ENCODE measurements around the gene ACTN2.

Gene ACTN2

DNA sequence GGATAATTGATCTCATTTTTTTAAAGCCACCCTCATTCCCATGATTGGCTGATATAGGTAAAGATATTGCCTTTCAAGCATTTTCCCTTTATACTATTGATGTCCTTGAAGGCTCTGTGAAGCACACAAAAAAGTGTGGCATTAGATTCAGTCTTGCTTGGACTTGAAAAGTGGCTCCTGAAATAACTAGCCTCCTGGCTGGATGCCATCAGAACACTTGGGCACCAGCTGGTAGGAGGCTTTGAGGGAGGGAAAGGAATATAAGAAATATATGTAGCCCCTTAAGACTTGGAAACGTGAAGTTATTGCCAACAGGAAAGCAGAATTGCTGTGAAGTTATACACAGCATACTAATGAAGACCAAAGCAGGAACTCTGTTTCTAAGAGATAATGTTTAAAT is 122.8 kb downstream of the ACTN2 start:
- FAIRE-seq (no peak), DNase-seq (ENCODE audit: insufficient read length) (no peak)
- TF ChIP-seq TAF1 (IDR thresholded peaks at IDR 0.05; ENCODE audit: borderline replicate concordance, low read depth, low read length) (no peak), POLR2A (IDR thresholded peaks at IDR 0.05; ENCODE audit: low read depth, low read length) (no peak), POLR2AphosphoS5 (IDR thresholded peaks at IDR 0.05; ENCODE audit: low read depth, low read length) (no peak)

DNA sequence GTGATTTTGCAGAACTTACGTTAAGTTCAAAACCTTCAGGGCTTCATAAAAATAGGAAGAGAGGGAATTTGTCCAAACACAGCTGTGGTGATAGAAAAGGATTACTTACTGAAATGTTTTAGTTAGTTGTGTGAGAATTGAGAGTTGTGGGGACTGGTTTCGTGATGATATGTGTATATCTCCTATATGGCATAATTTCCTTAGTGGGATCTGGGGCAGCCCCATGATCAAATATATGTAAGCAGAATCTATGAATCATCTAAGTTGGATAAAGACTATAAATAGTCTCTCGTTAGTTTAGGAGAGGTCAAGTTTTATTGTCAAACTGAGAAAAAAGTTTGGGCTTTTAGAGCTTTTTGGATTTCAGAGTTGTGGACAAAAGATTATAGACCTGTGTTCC is 123.7 kb downstream of the ACTN2 start:
- no peak for FAIRE-seq
- TF ChIP-seq TAF1 (IDR thresholded peaks at IDR 0.05; ENCODE audit: borderline replicate concordance, low read depth, low read length) (no peak), POLR2AphosphoS5 (IDR thresholded peaks at IDR 0.05; ENCODE audit: low read depth, low read length) (no peak), POLR2A (IDR thresholded peaks at IDR 0.05; ENCODE audit: low read depth, low read length) (no peak)

DNA sequence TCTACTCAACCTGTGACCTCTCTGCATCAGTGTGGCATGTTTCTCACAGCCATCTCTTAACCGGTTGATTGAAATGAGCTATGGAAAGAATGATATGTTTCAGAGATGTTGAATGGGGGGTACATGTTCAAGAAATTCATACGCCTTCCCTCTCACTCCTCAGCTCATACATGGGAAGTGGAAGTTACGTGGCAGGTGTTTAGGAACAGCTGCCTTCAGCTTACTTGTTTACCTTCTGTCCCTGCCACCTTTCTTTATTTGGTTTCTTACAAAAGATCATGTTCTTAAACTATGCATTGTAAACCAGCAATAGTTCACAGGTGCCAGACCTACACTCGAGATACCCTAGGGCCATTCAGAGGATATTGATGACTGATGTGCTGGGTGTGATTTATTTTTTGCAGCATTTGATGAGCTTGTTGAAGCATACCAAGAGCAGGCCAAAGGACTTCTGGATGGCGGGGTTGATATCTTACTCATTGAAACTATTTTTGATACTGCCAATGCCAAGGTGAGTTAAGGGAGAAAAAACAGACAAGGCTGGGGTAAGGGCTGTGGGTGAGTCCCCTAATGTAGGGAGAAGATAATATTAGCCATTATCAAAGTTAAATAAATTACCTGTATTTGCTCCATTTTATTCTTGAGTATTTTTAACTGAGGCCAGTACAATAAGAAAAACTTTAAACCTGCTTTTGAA is 126.2 kb downstream of the ACTN2 start:
- no peak for FAIRE-seq
- TF ChIP-seq TAF1 (IDR thresholded peaks at IDR 0.05; ENCODE audit: borderline replicate concordance, low read depth, low read length), result no peak
- TF ChIP-seq POLR2A (IDR thresholded peaks at IDR 0.05; ENCODE audit: low read depth, low read length), result no peak
- TF ChIP-seq POLR2AphosphoS5 (IDR thresholded peaks at IDR 0.05; ENCODE audit: low read depth, low read length), result no peak
- DNase-seq (ENCODE audit: insufficient read length), result no peak

More for the DNA sequence above, 123.7 kb downstream of the ACTN2 start:
- no peak for DNase-seq (ENCODE audit: insufficient read length)
